Endothelial cell (in vitro differentiated cells): Measurements from ENCODE around the gene TTLL8. TPM values are rescaled to one million over a fixed set of nuclear protein-coding genes. Genes with fewer than 3 reads are reported as not detected.

Source experiments
- DNase-seq: peaks from one replicate; pipeline ENCODE4 v3.0.0; 2021; ENCODE audit warnings: low spot score
- H3K27ac Mint-ChIP-seq: one replicate; pipeline ENCODE4 v1.8.0; 2021; ENCODE audit warnings: mixed read lengths, inconsistent platforms; ENCODE audit not compliant: unreplicated experiment
- H3K27me3 Mint-ChIP-seq: one replicate; pipeline ENCODE4 v1.8.0; 2021; ENCODE audit warnings: mild to moderate bottlenecking, moderate library complexity, mixed read lengths, inconsistent platforms; ENCODE audit not compliant: unreplicated experiment
- H3K36me3 Mint-ChIP-seq: one replicate; pipeline ENCODE4 v1.8.0; 2021; ENCODE audit warnings: mild to moderate bottlenecking, low read depth, mixed read lengths, inconsistent platforms; ENCODE audit not compliant: unreplicated experiment
- H3K4me1 Mint-ChIP-seq: one replicate; pipeline ENCODE4 v1.8.0; 2021; ENCODE audit warnings: mild to moderate bottlenecking, mixed read lengths, inconsistent platforms; ENCODE audit not compliant: unreplicated experiment
- H3K4me3 Mint-ChIP-seq: one replicate; pipeline ENCODE4 v1.8.0; 2021; ENCODE audit warnings: mild to moderate bottlenecking, mixed read lengths, inconsistent platforms; ENCODE audit not compliant: unreplicated experiment
- H3K9me3 Mint-ChIP-seq: one replicate; pipeline ENCODE4 v1.8.0; 2021; ENCODE audit warnings: mixed read lengths, inconsistent platforms; ENCODE audit not compliant: unreplicated experiment
- CTCF ChIP-seq: fragments of 200-600 bp; sonication (generic); IDR thresholded peaks from one replicate; pipeline ENCODE4 v1.5.0; 2021; ENCODE audit warnings: antibody characterized with exemption; ENCODE audit not compliant: unreplicated experiment
- total RNA-seq: library from RNA; stranded (reverse); fragmentation: NEBNext Ultra II Directional; extraction: Animal tissue kit (Norgen Biotek cat#: 25700); gene quantifications from one replicate; pipeline ENCODE4 v1.2.1, GENCODE V29; 2021; ENCODE audit not compliant: unreplicated experiment

Gene TTLL8
- total RNA-seq, 1 donor from 2014 or later: not detected

GRCh38 chr22:50060441-50061140 is 2.5 kb upstream of the TTLL8 start:
- Mint-ChIP-seq H3K27me3 (peaks cover 9% of the 10 kb centered on the region), H3K4me3 (no peak overlapping the region), H3K4me1 (peaks cover 12% of the 10 kb centered on the region), H3K36me3 (no peaks in the 10 kb centered on the region), H3K9me3 (no peaks in the 10 kb centered on the region), H3K27ac (no peak overlapping the region)
- DNase-seq: no peak
- TF ChIP-seq CTCF: no peak

GRCh38 chr22:50059881-50060262 is 1.8 kb upstream of the TTLL8 start:
- no peak for TF ChIP-seq CTCF
- H3K27ac Mint-ChIP-seq: no peak overlapping the region
- no peak overlapping the region for H3K4me3 Mint-ChIP-seq
- no peaks in the 10 kb centered on the region for H3K9me3 Mint-ChIP-seq
- no peak for DNase-seq
- H3K36me3 Mint-ChIP-seq: no peaks in the 10 kb centered on the region
- peaks cover 12% of the 10 kb centered on the region for H3K4me1 Mint-ChIP-seq
- peaks cover 9% of the 10 kb centered on the region for H3K27me3 Mint-ChIP-seq

- Mint-ChIP-seq H3K4me1 (peaks cover 12% of the 10 kb centered on the region), H3K27me3 (peaks cover 7% of the 10 kb centered on the region), H3K9me3 (no peaks in the 10 kb centered on the region), H3K4me3 (peak overlapping the region; percentile 29), H3K36me3 (no peaks in the 10 kb centered on the region), H3K27ac (no peak overlapping the region)
- peak; percentile 52 for DNase-seq
- TF ChIP-seq CTCF: peak; percentile 34
Observed at GRCh38 chr22:50058906-50059880, 1.1 kb upstream of the TTLL8 start.

DNA sequence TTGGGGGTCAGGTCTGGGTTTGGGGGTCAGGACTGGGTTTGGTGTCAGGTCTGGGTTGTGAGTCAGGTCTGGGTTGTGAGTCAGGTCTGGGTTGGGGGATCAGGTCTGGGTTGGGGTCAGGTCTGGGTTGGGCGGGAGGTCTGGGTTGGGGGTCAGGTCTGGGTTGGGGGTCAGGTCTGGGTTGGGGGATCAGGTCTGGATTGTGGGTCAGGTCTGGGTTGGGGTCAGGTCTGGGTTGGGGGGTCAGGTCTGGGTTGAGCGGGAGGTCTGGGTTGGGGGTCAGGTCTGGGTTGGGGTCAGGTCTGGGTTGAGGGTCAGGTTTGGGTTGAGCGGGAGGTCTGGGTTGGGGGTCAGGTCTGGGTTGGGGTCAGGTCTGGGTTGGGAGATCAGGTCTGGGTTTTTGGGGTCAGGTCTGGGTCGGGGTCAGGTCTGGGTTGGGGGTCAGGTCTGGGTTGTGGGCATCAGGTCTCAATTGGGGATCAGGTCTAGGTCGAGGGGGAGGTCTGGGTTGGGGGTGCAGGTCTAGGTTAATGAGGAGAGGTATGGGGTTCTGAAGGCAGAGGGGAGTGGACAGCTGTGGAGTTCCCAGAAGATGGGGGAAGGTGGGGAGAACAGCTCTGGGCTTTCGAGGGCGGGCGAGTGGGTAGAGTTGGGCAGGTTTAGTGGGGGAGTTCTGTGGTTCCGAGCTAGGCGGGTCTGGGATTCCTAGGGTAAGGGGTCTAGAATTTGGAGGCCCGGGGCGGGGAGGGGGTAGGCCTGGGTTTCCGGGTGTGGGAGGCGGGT is 629 bp downstream of the TTLL8 start:
- peaks cover 9% of the 10 kb centered on the region for H3K27me3 Mint-ChIP-seq
- H3K9me3 Mint-ChIP-seq: no peaks in the 10 kb centered on the region
- peaks cover 5% of the 10 kb centered on the region for H3K36me3 Mint-ChIP-seq
- peaks cover 12% of the 10 kb centered on the region for H3K4me1 Mint-ChIP-seq
- no peak overlapping the region for H3K27ac Mint-ChIP-seq
- no peak for TF ChIP-seq CTCF
- H3K4me3 Mint-ChIP-seq: no peak overlapping the region
- DNase-seq: no peak
